HUDEP-2 (cell line): ENCODE results near the gene ZNF460.

ENCODE experiments used
- DNase-seq, 76 experiments: peaks; one replicate each; lab custom pipeline; 2025; ENCODE audit not compliant: unreplicated experiment in 76 of 76; lab: John Stamatoyannopoulos, UW

The ZNF460 gene

GRCh38 chr19:57338877-57339276 lies 58.6 kb downstream of the ZNF460 start:
- DNase-seq = no peak

GRCh38 chr19:57342582-57342981 lies 62.3 kb downstream of the ZNF460 start:
- no peak for DNase-seq
